GM23338 (cell line): ENCODE measurements around the gene ZNF19. TPM values are rescaled to one million over a fixed set of nuclear protein-coding genes. Genes with fewer than 3 reads are reported as not detected.
"Not testable (repeated sequence)": the region's sequence is repeated elsewhere in the genome, so short reads cannot be mapped to it uniquely, and the experiment has no call there.

Source experiments
- ATAC-seq: fragments of 200-7000 bp; cut with Tn5 transposase; 3 replicates; pipeline ENCODE4 v1.9.1; 2020
- DNase-seq: peaks from one replicate; pipeline ENCODE4 v3.0.0-alpha.2; 2015; ENCODE audit warnings: low spot score
- H2AFZ ChIP-seq: fragments of 200-600 bp; sonication (generic); 2 replicates; pipeline ENCODE4 v1.8.0; 2016; ENCODE audit warnings: antibody characterized with exemption, mild to moderate bottlenecking, moderate library complexity
- H3F3A ChIP-seq: fragments of 200-600 bp; sonication (generic); replicated peaks from 2 replicates; pipeline ENCODE4 v1.8.0; 2017; ENCODE audit warnings: antibody characterized with exemption, mixed run types, low read depth
- H3K27ac ChIP-seq: fragments of 200-600 bp; sonication (generic); 2 replicates; pipeline ENCODE4 v1.6.1; 2016; ENCODE audit warnings: low read depth
- H3K27me3 ChIP-seq: fragments of 200-600 bp; sonication (generic); 2 replicates; pipeline ENCODE4 v1.8.0; 2016; ENCODE audit warnings: mild to moderate bottlenecking, mixed run types, moderate library complexity; ENCODE audit not compliant: insufficient read depth
- H3K36me3 ChIP-seq: fragments of 200-600 bp; sonication (generic); 2 replicates; pipeline ENCODE4 v1.8.0; 2016; ENCODE audit warnings: mild to moderate bottlenecking; ENCODE audit not compliant: insufficient read depth
- H3K4me1 ChIP-seq: fragments of 200-600 bp; sonication (generic); 2 replicates; pipeline ENCODE4 v1.8.0; 2016; ENCODE audit warnings: mild to moderate bottlenecking, moderate library complexity; ENCODE audit not compliant: insufficient read depth
- H3K4me2 ChIP-seq: fragments of 200-600 bp; sonication (generic); 2 replicates; pipeline ENCODE4 v1.7.1; 2017; ENCODE audit warnings: mixed run types
- H3K4me3 ChIP-seq: fragments of 200-600 bp; sonication (generic); 2 replicates; pipeline ENCODE4 v1.6.1; 2016; ENCODE audit warnings: mixed run types
- H3K79me2 ChIP-seq: fragments of 200-600 bp; sonication (generic); replicated peaks from 2 replicates; pipeline ENCODE4 v1.8.0; 2017; ENCODE audit warnings: mild to moderate bottlenecking; ENCODE audit not compliant: insufficient read depth
- H3K9me2 ChIP-seq: fragments of 200-600 bp; sonication (generic); 2 replicates; pipeline ENCODE4 v1.8.0; 2017; ENCODE audit not compliant: insufficient read depth
- H4K20me1 ChIP-seq: fragments of 200-600 bp; sonication (generic); replicated peaks from 2 replicates; pipeline ENCODE4 v1.8.0; 2017; ENCODE audit warnings: mild to moderate bottlenecking; ENCODE audit not compliant: insufficient read depth
- H3K27ac Mint-ChIP-seq: 2 replicates; pipeline ENCODE4 v1.8.0; 2020; ENCODE audit warnings: inconsistent platforms, mild to moderate bottlenecking, moderate library complexity, mixed read lengths
- H3K27me3 Mint-ChIP-seq: 3 replicates; pipeline ENCODE4 v1.8.0; 2022; ENCODE audit warnings: low read depth, mild to moderate bottlenecking, moderate library complexity, mixed read lengths, inconsistent platforms; ENCODE audit not compliant: insufficient read depth, poor library complexity
- H3K36me3 Mint-ChIP-seq: 3 replicates; pipeline ENCODE4 v1.8.0; 2021; ENCODE audit warnings: low read depth, mild to moderate bottlenecking, inconsistent platforms, moderate library complexity, mixed read lengths
- H3K4me1 Mint-ChIP-seq: 3 replicates; pipeline ENCODE4 v1.8.0; 2020; ENCODE audit warnings: mild to moderate bottlenecking, inconsistent platforms, mixed read lengths
- H3K4me3 Mint-ChIP-seq: 3 replicates; pipeline ENCODE4 v1.8.0; 2021; ENCODE audit warnings: moderate library complexity, mild to moderate bottlenecking, inconsistent platforms, mixed read lengths
- H3K9me3 Mint-ChIP-seq: 3 replicates; pipeline ENCODE4 v1.8.0; 2020; ENCODE audit warnings: moderate library complexity, mild to moderate bottlenecking, inconsistent platforms, mixed read lengths
- ETS1 ChIP-seq: IDR thresholded peaks from 2 replicates; pipeline ENCODE4 v1.6.1; 2016; ENCODE audit warnings: antibody characterized with exemption
- EZH2 ChIP-seq: fragments of 200-600 bp; sonication (generic); IDR thresholded peaks from one replicate; pipeline ENCODE4 v1.8.0; 2017; ENCODE audit warnings: antibody characterized with exemption, mild to moderate bottlenecking, low read depth; ENCODE audit not compliant: unreplicated experiment
- JUNB ChIP-seq: IDR thresholded peaks from one replicate; pipeline ENCODE4 v1.6.1; 2016; ENCODE audit warnings: antibody characterized with exemption; ENCODE audit not compliant: unreplicated experiment
- REST ChIP-seq: IDR thresholded peaks from one replicate; pipeline ENCODE4 v1.6.1; 2018; ENCODE audit warnings: antibody characterized with exemption; ENCODE audit not compliant: unreplicated experiment
- ZNF114 ChIP-seq: fragments of 250-450 bp; sonication (Bioruptor Pico); IDR thresholded peaks from 2 replicates; pipeline ENCODE4 v1.5.0; 2020; ENCODE audit warnings: mild to moderate bottlenecking, moderate library complexity
- ZNF331 ChIP-seq: fragments of 250-450 bp; sonication (Bioruptor Pico); IDR thresholded peaks from 2 replicates; pipeline ENCODE4 v1.5.0; 2020; ENCODE audit warnings: low read depth, mild to moderate bottlenecking, moderate library complexity
- ZNF462 ChIP-seq: fragments of 250-450 bp; sonication (Bioruptor Pico); IDR thresholded peaks from 2 replicates; pipeline ENCODE4 v1.5.0; 2020; ENCODE audit warnings: mild to moderate bottlenecking, moderate library complexity
- polyA plus RNA-seq: library from polyadenylated mRNA; unstranded; fragments of >200 nt; fragmentation: Nextera tagmentation; extraction: Ambion mirVana; gene quantifications from 2 replicates; pipeline ENCODE4 v1.2.1, GENCODE V29; 2016
- total RNA-seq: library from RNA; depleted of rRNA; stranded (reverse); fragments of >200 nt; shearing (Covaris generic); gene quantifications from 2 replicates; pipeline ENCODE4 v1.2.3, GENCODE V29; 2014

Gene ZNF19
- total and polyA plus RNA-seq, 2 experiments from 2014 or later = 1.0 to 4.8 TPM

GRCh38 chr16:71504901-71505300, 15.8 kb upstream of the ZNF19 start:
- H3K4me1 Mint-ChIP-seq = no peaks in the 10 kb centered on the region
- no peaks in the 10 kb centered on the region for H3F3A ChIP-seq
- H3K4me2 ChIP-seq = no peak overlapping the region
- peaks cover 2% of the 10 kb centered on the region; the same call in 1 of the 3 replicates for H3K9me3 Mint-ChIP-seq
- no peaks in the 10 kb centered on the region; the same call in 1 of the 2 replicates for H3K9me2 ChIP-seq
- H4K20me1 ChIP-seq = no peaks in the 10 kb centered on the region
- H3K36me3 Mint-ChIP-seq = no peaks in the 10 kb centered on the region
- no peak overlapping the region for H3K4me3 Mint-ChIP-seq
- H3K27me3 ChIP-seq = no peaks in the 10 kb centered on the region
- no peak overlapping the region for H3K27ac Mint-ChIP-seq
- H3K4me1 ChIP-seq = no peaks in the 10 kb centered on the region
- no peak for TF ChIP-seq ZNF331 (CRISPR knock-in tag)
- TF ChIP-seq JUNB = no peak
- TF ChIP-seq ZNF462 (CRISPR knock-in tag) = no peak
- no peak for TF ChIP-seq ZNF114 (CRISPR knock-in tag)
- no peak for TF ChIP-seq REST
- TF ChIP-seq EZH2 = no peak
- no peak for TF ChIP-seq ETS1
- DNase-seq (no peak), ATAC-seq (no peak)
- H3K4me3 ChIP-seq = no peak overlapping the region
- no peaks in the 10 kb centered on the region for H3K79me2 ChIP-seq
- no peak overlapping the region for H3K27ac ChIP-seq
- no peaks in the 10 kb centered on the region for H3K36me3 ChIP-seq
- no peak overlapping the region for H2AFZ ChIP-seq
- peaks cover 5% of the 10 kb centered on the region for H3K27me3 Mint-ChIP-seq

GRCh38 chr16:71504051-71504450, 14.9 kb upstream of the ZNF19 start:
- H3K4me1 ChIP-seq, DNase-seq, H3K4me3 ChIP-seq, H3K36me3 Mint-ChIP-seq, ATAC-seq, H3K79me2 ChIP-seq, H4K20me1 ChIP-seq, H3K9me3 Mint-ChIP-seq, H3K27ac Mint-ChIP-seq, H3F3A ChIP-seq, H3K4me1 Mint-ChIP-seq, H3K4me3 Mint-ChIP-seq, H3K4me2 ChIP-seq, H3K27me3 Mint-ChIP-seq, H3K27me3 ChIP-seq, H3K27ac ChIP-seq, H3K9me2 ChIP-seq, H3K36me3 ChIP-seq, H2AFZ ChIP-seq: not testable (repeated sequence)
